Loucy (cell line): Measurements from ENCODE around the gene USP15.

Experiments
- H2AFZ ChIP-seq: fragments of 200-600 bp; sonication (generic); 2 replicates; pipeline ENCODE4 v1.6.0; 2016; ENCODE audit warnings: antibody characterized with exemption, mild to moderate bottlenecking, low read length, moderate library complexity
- H3F3A ChIP-seq: fragments of 200-600 bp; 2 replicates; pipeline ENCODE4 v1.6.0; 2016; ENCODE audit warnings: antibody characterized with exemption, low read depth, mild to moderate bottlenecking
- H3K27me3 ChIP-seq: fragments of 200-600 bp; sonication (generic); 2 replicates; pipeline ENCODE4 v1.6.1; 2014; ENCODE audit warnings: low read length, mild to moderate bottlenecking; ENCODE audit not compliant: insufficient read depth, poor library complexity, severe bottlenecking
- H3K36me3 ChIP-seq: fragments of 200-600 bp; sonication (generic); 2 replicates; pipeline ENCODE4 v1.6.1; 2016; ENCODE audit warnings: low read length; ENCODE audit not compliant: insufficient read depth
- H3K4me1 ChIP-seq: fragments of 200-600 bp; sonication (generic); 2 replicates; pipeline ENCODE4 v1.5.1; 2014; ENCODE audit warnings: low read length, mild to moderate bottlenecking; ENCODE audit not compliant: insufficient read depth, poor library complexity, severe bottlenecking
- H3K4me2 ChIP-seq: fragments of 200-600 bp; sonication (generic); 2 replicates; pipeline ENCODE4 v1.6.0; 2014; ENCODE audit warnings: antibody characterized with exemption, low read length, low read depth, mild to moderate bottlenecking; ENCODE audit not compliant: poor library complexity, severe bottlenecking
- H3K4me3 ChIP-seq: fragments of 200-600 bp; sonication (generic); 2 replicates; pipeline ENCODE4 v1.5.1; 2014; ENCODE audit warnings: low read length, mild to moderate bottlenecking, mixed read lengths; ENCODE audit not compliant: poor library complexity, severe bottlenecking
- H3K79me2 ChIP-seq: fragments of 200-600 bp; sonication (generic); 2 replicates; pipeline ENCODE4 v1.6.1; 2014; ENCODE audit warnings: low read length; ENCODE audit not compliant: insufficient read depth
- H3K9ac ChIP-seq: fragments of 200-600 bp; sonication (generic); 2 replicates; pipeline ENCODE4 v1.6.0; 2014; ENCODE audit warnings: mild to moderate bottlenecking, low read depth, low read length, moderate library complexity; ENCODE audit not compliant: poor library complexity, severe bottlenecking
- H3K9me2 ChIP-seq: fragments of 200-600 bp; sonication (generic); replicated peaks from 2 replicates; pipeline ENCODE4 v1.6.1; 2016; ENCODE audit warnings: low read depth, low read length, mixed read lengths
- H3K9me3 ChIP-seq: fragments of 200-600 bp; sonication (generic); 2 replicates; pipeline ENCODE4 v1.6.1; 2014; ENCODE audit warnings: mild to moderate bottlenecking, antibody characterized with exemption, low read length, low read depth; ENCODE audit not compliant: insufficient read depth
- H4K20me1 ChIP-seq: fragments of 200-600 bp; sonication (generic); 2 replicates; pipeline ENCODE4 v1.6.0; 2014; ENCODE audit warnings: antibody characterized with exemption, low read length, mild to moderate bottlenecking; ENCODE audit not compliant: insufficient read depth, poor library complexity, severe bottlenecking
- CTCF ChIP-seq: fragments of 200-600 bp; sonication (generic); conservative IDR thresholded peaks from 2 replicates; pipeline ENCODE4 v1.5.1; 2014; ENCODE audit warnings: mild to moderate bottlenecking, antibody characterized with exemption, low read length
- EZH2phosphoT487 ChIP-seq: fragments of 200-600 bp; IDR thresholded peaks from 2 replicates; pipeline ENCODE4 v1.6.1; 2018; ENCODE audit warnings: antibody characterized with exemption, mild to moderate bottlenecking, moderate library complexity, borderline replicate concordance

Gene USP15

GRCh38 chr12:62436164-62436503, 175.9 kb downstream of the USP15 start:
- Histone ChIP-seq H3K27me3 (no peaks in the 10 kb centered on the region), H3K9me3 (no peaks in the 10 kb centered on the region), H2AFZ (peak overlapping the region; percentile 96), H3K9me2 (no peaks in the 10 kb centered on the region), H4K20me1 (no peaks in the 10 kb centered on the region), H3K36me3 (no peaks in the 10 kb centered on the region), H3K4me3 (no peak overlapping the region), H3K4me2 (peak overlapping the region; percentile 98), H3F3A (no peaks in the 10 kb centered on the region), H3K4me1 (peaks cover 8% of the 10 kb centered on the region), H3K79me2 (no peaks in the 10 kb centered on the region), H3K9ac (no peak overlapping the region)
- TF ChIP-seq CTCF (no peak), EZH2phosphoT487 (no peak)

- H3K4me3 ChIP-seq = no peak overlapping the region
- H3K9me3 ChIP-seq = 0 out of 2 replicates have a peak, but pooled peaks cover 4% of the 10 kb centered on the region
- no peaks in the 10 kb centered on the region for H3K9me2 ChIP-seq
- peak overlapping the region; percentile 69 for H2AFZ ChIP-seq
- H3K4me1 ChIP-seq = peaks cover 8% of the 10 kb centered on the region
- H3K36me3 ChIP-seq = no peaks in the 10 kb centered on the region
- H3K9ac ChIP-seq = no peak overlapping the region
- H3K27me3 ChIP-seq = no peaks in the 10 kb centered on the region
- no peak overlapping the region for H3K4me2 ChIP-seq
- TF ChIP-seq EZH2phosphoT487 = no peak
- peak; percentile 82 for TF ChIP-seq CTCF
- H4K20me1 ChIP-seq = no peaks in the 10 kb centered on the region
- H3K79me2 ChIP-seq = no peaks in the 10 kb centered on the region
- no peaks in the 10 kb centered on the region for H3F3A ChIP-seq
Measured at GRCh38 chr12:62438098-62438692, 178.0 kb downstream of the USP15 start.

GRCh38 chr12:62446754-62447452, 186.7 kb downstream of the USP15 start:
- no peaks in the 10 kb centered on the region for H3K27me3 ChIP-seq
- no peaks in the 10 kb centered on the region for H3K4me1 ChIP-seq
- H3K36me3 ChIP-seq = no peaks in the 10 kb centered on the region
- peaks cover 12% of the 10 kb centered on the region; the same call in 1 of the 2 replicates for H3K9me3 ChIP-seq
- H3K4me3 ChIP-seq = no peak overlapping the region
- TF ChIP-seq EZH2phosphoT487 = no peak
- no peak for TF ChIP-seq CTCF
- H3K4me2 ChIP-seq = no peak overlapping the region
- no peaks in the 10 kb centered on the region for H3F3A ChIP-seq
- H2AFZ ChIP-seq = no peak overlapping the region
- H3K9ac ChIP-seq = no peak overlapping the region
- no peaks in the 10 kb centered on the region for H3K9me2 ChIP-seq
- H4K20me1 ChIP-seq = no peaks in the 10 kb centered on the region
- no peaks in the 10 kb centered on the region for H3K79me2 ChIP-seq
